HG03066 (cell line): ENCODE data around the gene KRTAP10-1.

Source experiments
- ATAC-seq: cut with Tn5 transposase; IDR thresholded peaks from one replicate; pipeline ENCODE4 v1.9.1; 2021; ENCODE audit warnings: low read depth; ENCODE audit not compliant: unreplicated experiment

Gene KRTAP10-1

DNA sequence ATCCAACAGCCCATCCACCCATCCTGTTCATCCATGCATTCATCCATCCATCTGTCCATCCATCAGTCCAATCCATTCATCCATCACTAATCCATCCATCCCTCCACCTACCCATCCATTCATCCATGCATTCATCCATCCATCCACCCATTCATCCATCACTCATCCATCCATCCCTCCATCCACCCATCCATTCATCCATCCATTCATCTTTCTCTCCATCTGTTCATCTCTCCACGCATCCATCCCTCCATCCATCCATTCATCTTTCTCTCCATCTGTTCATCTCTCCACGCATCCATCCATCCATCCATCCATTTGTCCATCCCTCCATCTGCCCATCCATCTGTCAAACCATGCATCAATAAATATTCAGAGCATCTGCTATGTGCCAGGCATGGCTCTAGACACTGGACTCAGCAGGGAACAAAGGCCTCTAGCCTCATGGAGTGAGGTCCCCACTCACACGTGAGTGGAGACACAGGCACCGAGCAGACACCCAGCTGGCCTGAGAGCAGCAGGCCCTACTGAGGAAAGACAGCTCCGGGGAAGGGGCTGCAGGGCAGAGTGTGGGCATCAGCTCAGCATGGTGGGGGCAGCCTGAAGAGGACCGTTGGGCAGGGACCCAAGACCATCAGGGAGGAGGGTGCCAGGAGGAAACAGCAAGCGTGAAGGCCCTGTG is 9.6 kb downstream of the KRTAP10-1 start:
- ATAC-seq = no peak

- ATAC-seq = no peak
These were observed 10.4 kb downstream of the KRTAP10-1 start for GRCh38 chr21:44529503-44530125.

DNA sequence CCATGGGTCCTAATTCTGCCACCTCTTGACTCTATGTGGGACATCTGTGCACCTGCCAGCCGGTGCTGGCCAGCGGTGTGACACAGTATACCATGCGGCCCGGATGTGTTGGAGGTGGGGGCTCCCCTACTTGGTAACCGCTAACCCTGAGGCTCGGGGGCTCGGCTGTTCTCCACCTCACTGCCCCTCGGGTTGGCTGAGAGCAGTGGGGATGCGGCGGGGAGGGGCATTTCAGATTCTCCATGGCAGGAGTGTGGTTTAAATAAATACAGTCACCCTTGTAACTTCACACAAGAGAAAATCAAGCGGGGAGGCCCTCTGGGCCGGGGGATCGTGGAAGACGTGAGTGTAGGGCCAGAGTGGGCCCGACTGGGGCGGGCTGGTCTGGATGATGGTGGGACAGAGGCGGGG is 11.0 kb downstream of the KRTAP10-1 start:
- no peak for ATAC-seq

DNA sequence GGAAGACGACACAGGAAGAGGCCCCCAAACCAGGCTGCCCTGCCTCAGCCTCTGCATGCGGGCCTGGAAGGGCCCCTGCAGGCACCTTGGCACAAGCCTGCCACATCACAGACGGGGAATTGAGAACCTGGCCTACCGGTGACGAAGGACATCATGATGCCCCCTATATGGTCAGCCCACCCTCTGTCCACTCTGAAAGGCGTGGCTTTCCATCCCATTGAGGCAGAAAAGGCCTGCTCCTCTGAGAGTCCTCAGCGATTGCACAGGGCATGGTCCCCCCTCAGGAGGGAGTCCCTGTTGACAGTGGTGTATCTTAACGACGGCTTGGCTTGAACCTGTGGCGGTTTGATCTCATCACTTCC is 11.4 kb downstream of the KRTAP10-1 start:
- no peak for ATAC-seq

DNA sequence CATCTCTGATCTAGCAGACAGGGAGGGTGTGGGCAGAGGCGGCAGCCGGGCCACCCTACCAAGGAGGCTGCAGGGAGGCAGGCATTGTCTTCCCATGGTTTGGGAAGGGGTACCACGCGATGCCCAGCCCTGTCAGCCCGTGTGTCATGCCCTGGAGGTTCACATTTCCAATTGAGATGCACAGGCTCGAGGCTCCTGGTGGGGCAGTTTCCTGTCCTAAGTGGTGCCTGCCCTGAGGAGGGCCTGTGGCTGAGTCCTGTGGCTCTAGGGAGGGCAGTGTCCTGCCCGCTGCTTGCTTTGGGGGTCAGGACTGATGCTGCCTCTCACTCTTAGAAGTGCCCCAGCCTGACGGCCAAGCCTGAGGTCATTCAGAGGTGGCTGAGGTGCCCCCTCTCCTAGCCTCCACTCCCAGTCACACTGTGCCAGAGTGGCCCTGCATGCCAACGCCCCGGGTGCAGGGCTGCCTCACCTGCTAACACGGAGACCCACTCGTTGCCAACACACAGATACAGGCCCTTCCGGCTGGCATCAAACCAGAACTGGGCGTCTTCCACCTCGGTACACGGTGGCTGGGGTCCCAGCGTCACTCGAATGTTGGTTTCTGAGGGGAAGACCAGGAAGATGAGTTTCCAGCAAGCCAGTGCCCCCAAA is 11.9 kb downstream of the KRTAP10-1 start:
- no peak for ATAC-seq

GRCh38 chr21:44527156-44527982 is 12.6 kb downstream of the KRTAP10-1 start:
- ATAC-seq = no peak

DNA sequence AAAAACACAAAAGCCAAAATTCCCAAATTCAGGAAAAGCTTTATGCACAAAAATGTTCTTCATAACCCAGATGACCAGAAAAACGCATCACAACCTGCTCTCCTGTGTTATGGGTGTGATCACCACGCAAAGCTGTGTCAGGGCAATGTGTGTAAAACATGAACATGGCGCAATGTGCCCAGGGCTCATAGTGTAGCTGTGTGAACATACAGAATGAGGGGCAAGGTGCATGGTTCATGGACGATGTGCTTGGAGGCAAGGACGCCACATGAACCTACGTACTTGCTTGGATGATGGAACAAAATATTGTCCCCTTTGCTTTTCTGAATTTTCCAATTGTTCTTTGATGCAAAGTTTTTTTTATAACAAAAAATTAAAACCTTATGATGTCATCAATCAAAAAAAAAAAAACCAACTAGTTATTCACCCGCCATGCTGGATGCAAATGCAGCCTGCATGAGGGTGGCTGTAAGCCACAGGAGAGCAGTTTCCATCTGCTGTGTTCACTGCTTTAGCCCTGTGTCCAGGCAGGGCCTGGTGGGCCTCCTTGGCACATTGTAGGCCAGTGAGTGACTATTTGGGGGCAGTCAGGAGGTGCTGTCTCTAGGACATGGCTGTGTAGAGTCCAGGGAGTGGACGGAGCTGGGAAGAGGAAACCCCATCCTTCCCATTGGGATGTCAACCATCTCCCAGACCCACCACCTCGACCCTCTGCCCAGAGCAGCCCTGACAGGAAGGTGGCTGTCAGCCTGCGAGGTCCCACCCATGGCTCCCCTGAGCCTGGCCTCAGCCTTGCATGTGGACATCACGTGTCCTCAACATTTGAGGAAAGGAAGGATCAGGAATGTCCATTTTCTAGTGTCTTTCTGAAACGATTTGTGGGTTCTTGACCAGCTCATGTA is 13.6 kb downstream of the KRTAP10-1 start:
- no peak for ATAC-seq

GRCh38 chr21:44525391-44526095 is 14.5 kb downstream of the KRTAP10-1 start:
- no peak for ATAC-seq

DNA sequence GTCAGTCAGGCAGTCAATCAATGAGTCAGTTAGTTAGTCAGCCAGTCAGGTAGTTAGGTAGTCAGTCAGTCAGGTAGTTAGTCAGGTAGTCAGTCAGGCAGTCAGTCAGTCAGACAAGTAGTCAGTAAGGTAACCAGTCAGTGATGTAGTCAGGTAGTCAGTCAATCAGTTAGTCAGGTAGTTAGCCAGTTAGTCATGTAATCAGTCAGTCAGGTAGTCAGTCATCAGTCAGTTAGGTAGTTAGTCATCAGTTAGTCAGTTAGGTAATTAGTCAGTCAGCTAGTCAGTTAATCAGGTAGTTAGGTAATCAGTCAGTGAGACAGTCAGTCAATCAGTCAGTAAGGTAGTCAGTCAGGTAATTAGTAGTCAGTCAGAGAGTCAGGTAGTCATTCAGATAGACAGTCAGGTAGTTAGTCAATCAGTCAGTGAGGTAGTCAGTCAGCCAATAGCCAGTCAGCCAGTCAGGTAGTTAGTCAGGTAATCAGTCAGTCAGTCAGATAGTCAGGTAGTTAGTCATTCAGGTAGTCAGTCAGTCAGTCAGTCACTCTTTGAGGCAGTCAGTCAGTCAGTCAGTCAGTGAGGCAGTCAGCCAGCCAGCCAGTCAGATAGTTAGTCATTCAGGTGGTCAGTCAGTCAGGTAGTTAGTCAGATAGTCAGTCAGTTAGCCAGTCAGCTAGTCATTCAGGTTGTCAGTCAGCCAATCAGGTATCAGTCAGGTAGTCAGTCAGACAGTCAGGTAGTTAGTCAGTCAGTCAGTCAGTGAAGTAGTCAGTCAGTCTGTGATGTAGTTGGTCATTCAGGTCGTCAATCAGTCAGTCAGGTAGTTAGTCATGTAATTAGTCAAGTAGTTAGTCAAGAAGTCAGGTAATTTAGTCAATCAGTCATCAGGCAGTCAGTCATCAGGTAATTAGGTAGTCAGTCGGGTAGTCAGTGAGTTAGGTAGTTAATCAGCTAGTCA is 15.3 kb downstream of the KRTAP10-1 start:
- no peak for ATAC-seq

DNA sequence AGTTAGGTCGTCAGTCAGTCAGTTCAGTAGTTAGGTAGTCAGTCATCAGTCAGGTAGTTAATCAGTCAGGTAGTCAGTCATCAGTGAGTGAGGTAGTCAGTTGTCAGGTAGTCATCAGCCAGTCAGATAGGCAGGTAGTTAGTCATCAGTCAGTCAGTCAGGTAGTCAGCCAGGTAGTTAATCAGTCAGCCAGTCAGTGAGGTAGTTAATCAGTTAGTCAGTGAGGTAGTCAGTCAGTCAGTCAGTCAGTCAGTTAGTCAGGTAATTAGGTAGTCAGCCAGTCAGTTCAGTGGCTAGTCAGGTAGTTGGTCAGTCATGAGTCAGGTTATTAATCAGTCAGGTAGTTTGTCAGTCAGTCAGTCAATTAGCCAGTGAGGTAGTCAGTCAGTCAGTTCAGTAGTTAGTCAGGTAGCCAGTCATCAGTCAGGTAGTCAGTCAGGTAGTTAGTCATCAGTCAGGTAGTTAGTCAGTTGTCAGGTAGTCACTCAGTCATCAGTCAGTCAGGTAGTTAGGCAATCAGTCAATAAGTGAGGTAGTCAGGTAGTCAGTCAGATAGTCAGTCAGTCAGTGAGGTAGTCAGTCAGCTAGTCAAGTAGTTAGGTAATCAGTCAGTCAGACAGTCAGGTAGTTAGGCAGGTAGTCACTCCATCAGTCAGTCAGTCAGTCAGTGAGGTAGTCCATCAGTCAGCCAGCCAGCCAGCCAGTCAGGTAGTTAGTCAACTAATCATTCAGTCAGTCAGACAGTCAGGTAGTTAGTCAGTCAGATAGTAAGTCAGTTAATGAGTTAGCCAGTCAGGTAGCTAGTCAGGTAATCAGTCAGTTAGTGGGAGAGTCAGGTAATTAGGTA is 16.2 kb downstream of the KRTAP10-1 start:
- no peak for ATAC-seq

- no peak for ATAC-seq
These were observed 17.2 kb downstream of the KRTAP10-1 start for GRCh38 chr21:44522753-44523204.

DNA sequence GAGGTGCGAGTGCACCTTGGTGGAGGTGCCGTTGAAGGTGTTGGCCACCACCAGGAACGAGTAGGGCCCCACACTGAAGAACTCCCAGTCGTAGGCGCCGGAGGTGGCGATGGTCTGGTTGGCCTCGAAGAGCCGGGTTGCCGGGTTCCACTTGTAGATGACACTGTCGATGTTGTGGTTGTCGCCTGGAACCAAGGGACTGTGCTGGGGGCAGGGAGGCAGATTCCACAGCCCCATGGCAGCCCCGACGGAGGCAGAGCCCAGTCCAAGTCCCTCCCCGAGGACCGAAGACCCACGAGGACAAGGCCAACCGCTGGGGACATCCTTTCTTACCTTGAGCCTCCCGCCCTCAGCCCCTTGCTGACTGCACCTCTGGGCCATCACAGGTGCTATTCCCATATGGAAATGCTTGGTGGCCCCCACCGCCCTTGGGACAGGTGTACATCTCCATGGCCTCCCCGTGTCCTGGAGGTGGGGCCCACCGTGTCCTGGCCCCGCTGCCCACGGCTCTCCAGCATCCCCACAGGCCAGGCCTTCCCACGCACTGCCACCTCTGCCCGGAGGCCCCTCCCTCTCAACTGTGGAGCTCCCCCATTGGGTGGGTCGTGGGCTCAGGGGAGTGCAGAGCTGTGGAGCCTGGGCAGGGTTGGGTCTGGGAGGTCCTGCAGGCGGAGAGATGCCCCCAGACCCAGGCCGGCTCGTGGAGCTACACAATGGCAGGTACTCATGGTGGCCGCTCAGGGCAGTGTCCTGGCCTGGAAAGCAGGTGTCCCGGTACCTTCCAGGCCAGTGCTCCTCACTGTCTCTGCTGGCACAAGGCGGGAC is 17.9 kb downstream of the KRTAP10-1 start:
- ATAC-seq = no peak

DNA sequence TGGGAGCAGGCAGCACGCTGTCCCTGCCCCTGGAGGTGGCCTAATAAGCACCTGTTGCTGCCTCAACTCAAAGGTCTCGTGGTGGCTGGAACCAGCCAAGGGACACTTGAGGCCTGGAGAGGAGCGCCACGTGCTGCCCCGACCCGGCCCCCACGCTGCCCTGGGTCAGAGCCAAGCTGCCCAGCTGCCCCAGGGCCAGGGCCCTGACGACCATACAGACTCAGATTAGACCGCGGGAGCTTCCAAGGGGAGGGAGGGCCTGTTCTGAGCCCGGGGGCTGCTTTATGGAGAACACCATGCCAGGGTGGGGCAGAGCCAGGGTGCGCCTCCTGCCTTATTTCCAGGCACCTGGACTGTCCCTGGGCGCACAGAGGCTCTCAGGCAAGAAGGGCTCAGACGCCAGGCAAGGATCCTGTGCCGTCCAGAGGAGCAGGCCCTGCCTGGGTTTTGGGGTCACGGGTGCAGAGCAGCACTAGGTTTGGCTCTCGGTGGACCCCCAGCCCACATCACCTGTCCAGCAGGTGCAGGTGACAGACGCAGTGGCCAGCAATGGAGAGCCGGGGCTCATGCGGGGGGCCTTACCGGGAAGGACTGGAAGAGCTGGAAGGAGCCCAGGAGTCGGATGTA is 18.6 kb downstream of the KRTAP10-1 start:
- ATAC-seq = no peak

DNA sequence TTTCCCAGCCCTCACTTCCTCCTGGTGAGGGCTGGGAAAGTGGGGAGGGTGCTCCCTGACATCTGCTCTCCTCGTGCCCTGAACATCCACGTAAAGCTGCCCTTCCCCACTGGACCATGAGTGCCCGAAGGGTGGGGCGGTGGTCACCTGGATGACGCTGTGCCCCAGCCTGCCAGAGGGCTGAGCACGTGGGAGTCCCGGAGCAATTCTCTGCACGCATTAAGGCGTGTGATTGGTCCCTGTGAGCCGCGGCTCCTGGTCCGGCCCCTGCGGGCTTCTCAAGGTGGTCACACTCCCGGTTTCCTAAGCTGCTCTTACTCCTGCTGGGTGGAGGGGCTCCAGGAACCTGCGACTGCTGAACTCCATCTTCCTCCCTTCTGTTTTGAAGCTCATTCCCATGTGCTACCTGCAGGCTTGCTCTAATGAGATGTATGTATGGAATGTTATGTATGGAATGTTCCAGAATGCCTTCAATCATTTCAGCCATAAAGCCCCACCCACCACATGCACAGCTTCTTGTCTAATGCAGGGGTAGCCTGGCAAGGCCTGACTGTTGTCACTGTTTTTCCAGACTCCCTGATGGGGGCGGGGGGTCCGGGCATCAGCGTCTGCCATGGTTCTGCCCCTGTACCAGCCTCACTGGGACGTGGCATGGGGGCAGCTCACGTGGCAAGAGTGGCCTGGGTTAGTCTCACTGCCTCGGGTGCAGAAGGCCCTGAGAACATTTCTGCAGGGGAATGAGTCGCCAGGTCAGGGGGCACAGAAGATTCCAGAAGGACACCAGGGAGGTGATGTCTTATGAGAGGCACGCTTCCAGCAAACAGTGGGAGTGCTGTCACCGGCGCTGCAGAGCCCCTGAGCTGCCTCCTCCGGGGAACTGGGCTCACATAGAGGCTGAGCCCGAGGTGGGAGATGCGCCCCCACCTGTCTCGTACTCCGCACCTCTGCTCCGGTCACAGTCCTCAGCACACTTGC is 19.4 kb downstream of the KRTAP10-1 start:
- ATAC-seq = no peak
